NT2/D1 (cell line): Measurements from ENCODE around the gene CACNA1I.

Source experiments
- YY1 ChIP-seq: IDR thresholded peaks from 2 replicates; pipeline ENCODE4 v1.6.1; 2011; ENCODE audit not compliant: insufficient read length, insufficient read depth
- ZNF274 ChIP-seq: IDR thresholded peaks from 2 replicates; pipeline ENCODE4 v1.6.1; 2011; ENCODE audit warnings: mild to moderate bottlenecking, low read depth, low read length

- TF ChIP-seq YY1 (no peak), ZNF274 (no peak)
Observed at GRCh38 chr22:39674536-39674935, 104.0 kb downstream of the CACNA1I start.
